H1 (cell line): Measurements from ENCODE around the gene CDK8.

Source experiments
- BACH1 ChIP-seq: IDR thresholded peaks from 2 replicates; pipeline ENCODE4 v1.6.1; 2012; ENCODE audit warnings: low read length, improper control_type of control experiment
- CREB1 ChIP-seq: IDR thresholded peaks from 2 replicates; pipeline ENCODE4 v1.6.1; 2012; ENCODE audit warnings: inconsistent platforms
- RXRA ChIP-seq: IDR thresholded peaks from 2 replicates; pipeline ENCODE4 v1.6.1; 2011; ENCODE audit warnings: low read depth, mild to moderate bottlenecking, low read length, moderate library complexity; ENCODE audit not compliant: insufficient read depth
- TF ChIP-seq, protein P1 (sequence below): IDR thresholded peaks from 2 replicates; pipeline ENCODE4 v1.6.1; 2012; ENCODE audit warnings: inconsistent platforms

DNA sequence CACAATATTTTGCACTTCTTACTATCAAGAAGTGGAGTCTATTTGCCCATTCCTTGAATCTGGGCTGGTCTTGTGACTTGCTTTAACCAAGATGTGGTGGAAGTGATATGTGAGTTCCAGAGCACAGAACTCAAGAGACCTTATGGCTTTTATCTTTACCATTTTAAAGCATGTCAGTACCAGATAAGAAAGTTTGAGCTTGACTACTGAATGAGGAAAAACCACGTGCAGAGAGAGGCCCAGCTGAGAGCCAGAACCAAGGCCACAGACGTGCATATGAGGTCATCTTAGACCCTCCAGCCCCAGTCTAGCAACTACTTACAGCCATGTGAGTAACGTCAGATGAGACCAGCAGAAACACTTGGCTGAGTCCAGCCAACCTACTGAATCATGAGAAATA is 6.3 kb upstream of the CDK8 start:
- TF ChIP-seq, protein P1, sequence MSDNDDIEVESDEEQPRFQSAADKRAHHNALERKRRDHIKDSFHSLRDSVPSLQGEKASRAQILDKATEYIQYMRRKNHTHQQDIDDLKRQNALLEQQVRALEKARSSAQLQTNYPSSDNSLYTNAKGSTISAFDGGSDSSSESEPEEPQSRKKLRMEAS, result no peak
- no peak for TF ChIP-seq BACH1
- no peak for TF ChIP-seq RXRA
- TF ChIP-seq CREB1, result no peak
